ENCODE measurements around the gene GALK2.
"Not testable (repeated sequence)": the region's sequence is repeated elsewhere in the genome, so short reads cannot be mapped to it uniquely, and the experiment has no call there.

Gene GALK2

DNA sequence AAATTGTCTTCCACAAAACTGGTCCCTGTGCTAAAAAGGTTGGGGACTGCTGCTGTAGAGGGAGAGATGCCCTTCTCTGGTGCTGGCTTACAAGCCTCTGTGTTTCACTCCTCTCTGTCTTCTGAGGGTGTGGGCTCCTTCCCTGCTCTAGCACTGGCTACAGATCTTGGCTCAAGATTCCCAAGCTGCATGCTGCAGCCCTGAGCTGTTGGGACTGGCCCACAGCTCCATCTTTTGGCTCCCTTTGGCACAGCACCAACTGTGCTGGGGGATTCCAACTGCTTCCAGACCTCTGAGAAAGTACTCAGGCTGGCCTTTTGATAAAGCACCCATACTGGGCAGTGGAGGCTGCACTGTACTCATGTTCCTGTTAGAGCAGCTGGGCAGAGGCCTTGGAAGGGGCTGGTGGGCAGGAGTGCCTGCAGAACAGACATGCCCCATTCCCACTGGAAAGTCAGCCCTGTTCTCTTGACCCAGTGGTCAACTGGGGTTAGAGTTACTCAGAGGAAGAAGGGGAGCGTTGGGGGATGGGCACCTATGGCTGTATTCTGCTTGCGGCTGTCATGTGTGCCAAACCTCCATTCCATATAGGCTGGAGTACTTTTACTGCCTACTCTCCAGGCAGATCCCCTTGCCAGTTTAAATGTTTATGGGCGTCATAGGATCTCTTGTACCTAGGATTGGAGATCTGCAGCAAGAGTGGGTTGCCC is 55.7 kb downstream of the GALK2 start:
- DNase-seq, result no peak

DNA sequence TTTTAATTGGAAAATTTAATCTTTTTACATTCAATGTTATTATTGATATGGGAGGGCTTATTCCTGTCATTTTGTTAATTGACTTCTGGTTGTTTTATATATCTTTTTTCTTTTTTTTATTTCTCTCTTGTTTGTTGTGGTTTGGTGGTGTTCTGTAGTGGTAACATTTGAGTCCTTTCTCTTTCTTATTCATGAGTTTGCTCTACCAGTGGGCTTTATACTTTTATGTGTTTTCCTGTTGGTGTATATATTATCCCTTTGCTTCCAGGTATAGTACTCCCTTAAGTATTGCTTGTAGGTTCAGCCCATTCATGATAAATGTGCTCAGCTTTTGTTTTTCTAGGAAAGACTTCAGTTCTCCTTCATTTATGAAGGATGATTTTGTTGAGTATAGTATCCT is 57.6 kb downstream of the GALK2 start:
- DNase-seq, result no peak

DNA sequence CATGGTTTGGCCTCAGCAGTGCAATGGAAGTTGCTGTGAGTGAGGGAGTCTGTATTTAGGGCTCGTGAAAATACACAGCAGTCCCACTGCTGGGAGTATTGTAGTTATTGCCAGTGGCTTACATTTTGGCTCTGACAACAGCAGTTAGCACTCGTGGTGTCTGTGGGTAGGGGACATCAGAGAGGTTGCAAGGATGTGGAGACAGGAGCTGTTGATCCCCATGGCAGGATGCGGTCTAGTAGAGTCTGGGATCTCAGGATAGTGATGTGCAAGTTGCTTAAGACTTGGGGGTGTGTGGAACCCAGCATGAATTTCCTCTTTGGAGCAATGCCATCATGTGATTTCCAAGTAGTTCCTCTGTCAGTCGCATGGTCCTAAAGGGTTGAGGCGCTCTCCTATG is 59.9 kb downstream of the GALK2 start:
- DNase-seq, result no peak

DNA sequence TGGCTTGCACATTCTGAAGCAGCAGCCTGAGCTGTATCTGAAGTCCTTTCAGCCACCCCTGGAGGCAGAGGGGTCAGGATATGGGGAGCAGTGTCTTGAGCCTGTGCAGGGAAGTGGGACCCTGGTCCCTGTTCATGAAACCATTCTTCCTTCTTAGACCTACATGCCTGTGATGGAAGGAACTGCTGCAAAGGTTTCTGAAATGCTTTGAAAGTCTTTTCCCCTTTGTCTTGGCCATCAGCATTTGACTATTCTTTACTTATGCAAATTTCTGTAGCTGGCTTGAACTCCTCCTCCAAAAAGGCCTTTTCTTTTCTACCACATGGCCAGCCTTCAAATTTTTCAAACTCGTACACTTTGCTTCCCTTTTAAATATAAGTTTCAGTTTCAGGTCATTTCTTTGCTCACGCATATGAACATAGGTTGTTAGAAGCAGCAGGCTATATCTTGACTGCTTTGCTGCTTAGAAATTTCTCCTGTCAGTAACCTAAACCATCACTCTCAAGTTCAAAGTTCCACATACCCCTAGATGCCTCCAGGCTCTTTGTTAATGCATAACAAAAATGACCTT is 62.3 kb downstream of the GALK2 start:
- DNase-seq, result no peak

DNA sequence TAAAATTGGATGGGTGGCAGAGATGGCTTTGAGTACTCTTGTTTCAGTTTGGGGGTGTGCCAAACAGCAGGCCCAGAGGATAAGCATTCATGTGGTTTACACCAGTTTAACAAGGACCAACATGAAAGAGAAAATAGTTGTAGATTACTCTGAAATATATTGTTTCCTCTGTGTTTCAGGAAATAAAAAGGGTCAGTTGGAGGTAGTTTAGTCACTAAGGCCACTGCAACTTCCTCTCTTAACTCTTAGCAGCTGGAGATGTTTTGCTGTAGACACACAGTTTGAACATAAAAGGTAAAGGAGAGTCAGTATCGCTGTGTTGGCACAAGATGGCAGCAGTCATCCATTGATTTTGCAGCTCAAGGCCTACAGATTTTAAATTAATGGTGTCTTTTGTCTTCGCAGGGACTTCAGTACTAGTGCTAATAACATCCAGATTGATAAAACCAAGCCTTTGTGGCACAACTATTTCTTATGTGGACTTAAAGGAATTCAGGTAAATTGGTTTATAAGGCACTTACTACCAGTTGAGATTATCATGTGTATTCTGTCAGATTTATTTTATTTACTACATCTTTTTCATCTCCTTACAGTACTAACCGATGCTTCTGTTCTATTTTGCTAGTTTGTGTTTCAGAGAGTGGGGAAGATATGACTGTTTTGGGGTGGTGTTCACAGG is 65.5 kb downstream of the GALK2 start:
- peak; percentile 33 for DNase-seq

DNA sequence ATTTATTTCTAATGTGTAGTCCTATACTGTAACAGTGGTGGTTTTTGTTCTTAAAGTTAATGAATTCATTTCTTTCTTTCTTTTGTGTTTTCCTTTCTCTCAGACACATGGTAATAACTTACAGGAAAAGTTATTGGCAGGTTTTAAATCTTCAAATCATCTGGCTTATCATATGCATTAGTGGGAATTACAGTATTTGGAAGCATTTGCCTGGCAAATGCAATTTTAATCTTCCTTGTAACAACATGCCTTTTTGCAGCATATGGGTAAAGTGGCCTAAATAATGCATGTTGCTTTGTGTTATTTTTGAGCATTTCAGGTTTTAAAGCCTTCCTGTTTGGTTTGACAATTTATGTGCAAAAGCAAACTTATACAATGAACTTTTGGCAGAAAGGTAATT is 66.8 kb downstream of the GALK2 start:
- no peak for DNase-seq

DNA sequence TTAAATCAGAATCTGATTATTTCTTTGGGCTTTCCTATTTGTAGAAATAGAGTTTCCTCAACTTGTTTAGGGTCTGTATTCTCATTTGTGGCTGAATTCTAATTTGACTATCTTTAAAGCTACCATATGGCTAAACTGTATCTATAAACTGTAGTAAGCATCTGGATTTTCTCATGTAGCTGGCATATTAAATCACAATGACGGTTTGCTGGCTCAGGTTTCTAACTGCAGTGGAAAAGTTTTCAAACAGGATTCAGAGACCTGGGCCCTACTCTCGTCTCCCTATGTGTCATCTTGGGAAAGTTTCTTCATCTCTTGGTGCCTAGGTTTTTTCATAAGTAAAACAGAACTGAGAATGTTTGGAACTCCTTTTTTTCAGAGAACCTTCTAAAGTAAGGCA is 68.3 kb downstream of the GALK2 start:
- DNase-seq, result no peak

DNA sequence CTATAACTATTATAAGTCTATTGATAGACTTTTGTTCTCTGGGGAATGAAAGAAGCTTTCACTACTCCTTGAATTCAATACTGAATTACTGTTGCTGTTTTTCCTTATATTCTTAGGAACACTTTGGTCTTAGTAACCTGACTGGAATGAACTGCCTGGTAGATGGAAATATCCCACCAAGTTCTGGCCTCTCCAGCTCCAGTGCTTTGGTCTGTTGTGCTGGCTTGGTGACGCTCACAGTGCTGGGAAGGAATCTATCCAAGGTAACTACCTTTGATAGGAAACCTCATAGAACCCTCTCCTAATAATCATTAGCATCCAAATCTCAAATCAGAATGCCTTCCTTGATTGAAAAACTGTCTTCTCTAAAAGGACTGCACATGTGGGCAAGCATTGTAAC is 69.1 kb downstream of the GALK2 start:
- DNase-seq, result no peak

DNA sequence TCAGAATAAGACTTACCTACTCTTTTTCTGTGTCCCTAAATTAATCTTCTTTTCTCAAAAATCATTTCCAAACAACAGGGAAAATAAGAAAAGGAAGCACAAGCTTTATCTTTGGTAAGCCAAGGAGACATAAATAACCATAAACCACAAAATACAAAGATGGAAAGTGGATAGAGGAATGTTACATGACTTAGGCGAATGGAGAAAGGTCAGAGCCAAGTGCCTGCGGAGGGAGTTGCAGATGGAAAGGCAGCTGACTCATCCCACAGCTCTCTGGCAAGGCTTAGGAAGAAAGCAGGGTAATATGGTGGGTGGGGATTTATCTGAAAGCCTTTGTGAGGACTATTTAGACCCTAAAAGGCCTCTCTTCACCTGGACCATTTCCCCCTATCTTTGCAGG is 72.8 kb downstream of the GALK2 start:
- no peak for DNase-seq

DNA sequence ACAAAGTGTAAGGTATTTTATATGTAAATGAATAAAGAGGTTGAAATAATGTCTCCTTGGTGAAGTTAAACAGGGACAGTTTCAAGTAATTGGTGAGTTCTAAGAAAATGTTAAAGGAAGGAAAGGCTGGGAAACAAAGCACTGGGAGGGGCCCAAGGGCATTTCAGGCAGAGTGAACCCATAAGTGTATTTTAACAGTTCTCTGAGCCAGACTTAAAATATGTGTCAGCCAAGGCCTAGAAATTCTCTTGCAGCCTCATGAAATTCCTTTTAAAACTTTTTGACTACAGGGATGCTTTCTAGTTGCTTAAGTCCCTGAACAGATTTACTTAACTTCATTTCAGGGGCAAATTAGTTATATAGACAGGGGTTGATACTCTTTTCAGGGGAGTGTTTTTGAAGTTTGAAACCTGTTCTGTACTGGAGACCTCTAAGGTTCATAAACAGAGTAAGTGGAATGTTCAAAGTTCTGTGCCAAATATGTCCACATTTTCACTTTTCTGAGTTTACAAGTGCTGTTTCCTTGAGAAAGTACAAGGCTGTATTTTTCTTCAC is 77.6 kb downstream of the GALK2 start:
- no peak for DNase-seq

DNA sequence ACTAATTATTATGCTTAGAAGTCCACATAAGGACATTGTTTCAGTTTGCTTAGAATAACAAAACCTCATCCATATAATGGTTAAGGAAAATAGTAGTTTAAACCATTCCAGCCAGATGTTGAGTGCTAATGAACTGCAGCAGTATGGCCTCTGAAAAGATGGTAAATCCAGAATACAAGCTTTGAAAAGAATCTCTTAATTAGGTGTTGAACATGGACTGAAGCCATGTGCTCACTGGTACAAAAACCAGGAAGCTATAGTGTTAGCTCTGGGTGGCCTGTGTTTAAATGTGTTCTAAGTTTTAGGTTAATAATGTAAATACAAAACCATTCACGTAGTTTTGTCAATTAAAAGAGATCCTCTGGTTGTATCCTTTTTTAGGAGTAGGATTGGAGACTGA is 78.2 kb downstream of the GALK2 start:
- DNase-seq, result no peak

DNA sequence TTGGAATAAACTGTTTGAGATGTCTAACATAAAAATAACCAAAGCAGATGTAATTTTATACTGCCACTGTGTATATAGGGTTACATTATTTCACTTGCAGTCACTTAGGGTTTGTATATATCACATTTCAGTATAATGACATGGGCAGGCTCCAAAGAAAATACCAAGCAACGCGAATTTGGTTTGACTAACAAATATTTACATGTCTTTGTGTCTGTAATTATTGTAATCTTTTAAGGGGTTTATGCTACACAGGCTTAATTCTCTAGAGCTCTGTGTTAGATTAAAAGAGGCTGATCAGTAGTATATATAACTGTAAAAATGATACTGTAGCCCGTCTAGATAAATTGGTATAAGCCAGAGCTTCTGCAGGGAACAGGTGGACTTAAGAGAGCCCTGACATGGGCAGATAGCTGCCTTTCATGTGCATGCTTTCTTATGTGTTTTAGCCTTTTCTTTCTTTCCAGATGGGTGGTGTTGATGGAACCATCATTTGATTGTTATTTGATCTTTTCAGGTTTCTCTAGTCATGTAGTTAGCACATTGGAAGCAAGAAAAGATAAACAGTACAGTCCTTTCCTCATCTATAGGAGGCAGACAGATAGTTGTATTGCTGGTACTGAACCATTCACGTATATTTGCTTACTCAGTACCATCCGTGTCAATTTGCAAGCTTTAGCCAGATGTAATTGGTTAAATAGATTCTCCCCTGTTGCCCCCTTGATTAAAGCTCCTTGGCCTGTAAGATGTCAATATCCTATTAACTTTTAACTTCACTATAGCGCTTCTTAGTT is 86.1 kb downstream of the GALK2 start:
- no peak for DNase-seq

DNA sequence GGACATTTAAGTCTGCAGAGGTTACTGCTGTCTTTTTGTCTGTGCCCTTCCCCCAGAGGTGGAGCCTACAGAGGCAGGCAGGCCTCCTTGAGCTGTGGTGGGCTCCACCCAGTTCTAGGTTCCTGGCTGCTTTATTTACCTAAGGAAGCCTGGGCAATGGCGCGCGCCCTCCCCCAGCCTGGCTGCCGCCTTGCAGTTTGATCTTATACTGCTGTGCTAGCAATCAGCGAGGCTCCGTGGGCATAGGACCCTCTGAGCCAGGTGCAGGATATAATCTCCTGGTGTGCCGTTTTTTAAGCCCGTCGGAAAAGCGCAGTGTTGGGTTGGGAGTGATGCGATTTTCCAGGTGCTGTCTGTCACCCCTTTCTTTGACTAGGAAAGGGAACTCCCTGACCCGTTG is 95.1 kb downstream of the GALK2 start:
- DNase-seq, result not testable (repeated sequence)

DNA sequence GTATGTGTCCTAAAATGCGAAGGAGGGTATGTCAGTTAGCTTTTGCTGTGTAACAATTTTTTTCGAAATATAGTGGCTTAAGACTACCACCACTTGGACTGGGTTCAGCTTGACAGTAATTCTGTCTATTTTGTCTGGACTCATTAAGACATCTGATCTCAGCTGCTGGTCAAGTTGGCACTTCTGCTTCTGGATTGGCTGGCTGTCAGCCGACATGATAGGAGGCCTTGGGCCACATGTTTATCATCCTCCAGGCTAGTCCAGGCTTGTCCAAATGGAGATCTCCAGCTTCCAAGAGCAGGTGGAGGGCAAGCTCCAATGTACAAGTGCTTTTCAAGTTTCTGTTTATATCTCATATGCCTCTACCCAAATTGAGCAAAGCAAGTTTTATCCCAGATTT is 95.9 kb downstream of the GALK2 start:
- no peak for DNase-seq

DNA sequence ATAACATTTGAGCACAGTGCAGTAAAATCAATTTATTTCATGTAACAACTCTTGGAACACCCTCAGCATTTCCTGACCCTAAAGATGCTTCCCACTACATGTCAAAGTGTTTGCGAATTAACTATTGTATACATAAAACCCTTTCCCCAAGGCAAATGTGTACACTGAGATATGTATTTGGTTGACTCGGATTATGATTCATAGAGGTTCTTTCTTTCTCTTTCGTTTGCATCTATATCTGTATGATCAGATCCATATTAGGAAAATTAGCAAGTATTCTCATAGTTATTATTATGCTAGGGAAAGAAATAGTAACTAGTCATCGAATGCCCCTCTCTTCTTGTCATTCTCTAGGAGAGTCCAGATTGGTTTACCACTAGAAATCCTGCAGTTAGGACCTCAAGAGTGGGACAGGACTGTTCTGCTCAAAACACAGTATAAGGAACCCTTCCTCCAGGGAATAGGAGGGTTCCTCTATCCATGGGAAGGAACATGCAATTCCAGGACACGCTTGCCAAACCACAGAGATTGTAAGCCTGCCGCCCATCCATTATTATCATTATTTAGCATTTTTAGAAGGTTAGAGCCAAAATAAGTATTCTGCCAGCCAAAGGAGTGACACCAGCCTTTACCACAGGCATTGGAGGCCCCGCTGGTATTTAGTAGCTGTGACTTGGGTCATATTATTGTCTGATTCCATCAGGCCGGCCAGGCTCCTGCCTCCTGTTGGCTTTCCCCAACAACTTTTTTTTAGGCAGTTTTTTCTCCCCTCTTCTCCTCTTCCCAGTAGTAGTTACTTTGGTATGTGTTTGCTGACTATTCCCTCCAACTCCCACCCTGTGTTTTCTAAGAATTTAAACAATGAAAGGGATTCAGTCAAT is 100.7 kb downstream of the GALK2 start:
- no peak for DNase-seq

DNA sequence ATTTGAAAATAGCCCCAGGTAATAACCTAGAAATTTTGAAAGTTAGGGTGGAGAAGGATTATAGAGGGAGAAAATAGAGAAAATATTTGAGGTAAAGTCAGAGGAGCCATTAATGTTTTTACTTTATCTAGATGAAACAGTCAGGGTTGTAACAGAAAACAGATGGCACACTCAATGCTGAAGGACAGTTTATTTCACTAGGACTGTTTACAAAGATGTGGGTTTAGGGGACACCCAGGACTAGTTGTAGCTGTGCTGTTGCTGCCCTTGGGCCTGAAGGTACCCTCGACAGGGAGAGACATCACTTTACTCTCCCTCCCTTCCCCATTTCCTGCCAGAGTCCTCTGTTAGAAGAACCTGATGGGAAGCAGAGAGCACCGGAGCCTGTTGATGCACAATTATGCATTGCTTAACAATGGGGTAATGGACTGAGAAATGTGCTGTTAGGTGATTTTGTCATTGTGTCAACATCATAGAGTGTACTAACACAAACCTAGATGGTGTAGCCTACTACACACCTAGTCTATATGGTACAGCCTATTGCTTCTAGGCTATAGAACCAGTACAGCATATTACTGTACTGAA is 103.8 kb downstream of the GALK2 start:
- no peak for DNase-seq

DNA sequence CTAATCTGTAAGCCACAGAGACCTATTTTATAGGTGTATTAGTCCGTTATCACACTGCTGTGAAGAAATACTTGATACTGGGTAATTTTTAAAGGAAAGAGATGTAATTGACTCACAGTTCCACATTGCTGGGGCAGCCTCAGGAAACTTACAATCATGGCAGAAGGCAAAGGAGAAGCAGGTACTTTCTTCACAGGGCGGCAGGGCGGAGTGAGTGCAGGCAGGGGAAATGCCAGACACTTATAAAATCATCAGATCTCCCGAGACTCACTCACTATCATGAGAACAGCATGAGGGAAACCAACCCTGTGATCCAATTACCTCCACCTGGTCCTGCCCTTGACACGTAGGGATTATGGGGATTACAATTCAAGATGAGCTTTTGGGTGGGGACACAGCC is 108.7 kb downstream of the GALK2 start:
- no peak for DNase-seq

DNA sequence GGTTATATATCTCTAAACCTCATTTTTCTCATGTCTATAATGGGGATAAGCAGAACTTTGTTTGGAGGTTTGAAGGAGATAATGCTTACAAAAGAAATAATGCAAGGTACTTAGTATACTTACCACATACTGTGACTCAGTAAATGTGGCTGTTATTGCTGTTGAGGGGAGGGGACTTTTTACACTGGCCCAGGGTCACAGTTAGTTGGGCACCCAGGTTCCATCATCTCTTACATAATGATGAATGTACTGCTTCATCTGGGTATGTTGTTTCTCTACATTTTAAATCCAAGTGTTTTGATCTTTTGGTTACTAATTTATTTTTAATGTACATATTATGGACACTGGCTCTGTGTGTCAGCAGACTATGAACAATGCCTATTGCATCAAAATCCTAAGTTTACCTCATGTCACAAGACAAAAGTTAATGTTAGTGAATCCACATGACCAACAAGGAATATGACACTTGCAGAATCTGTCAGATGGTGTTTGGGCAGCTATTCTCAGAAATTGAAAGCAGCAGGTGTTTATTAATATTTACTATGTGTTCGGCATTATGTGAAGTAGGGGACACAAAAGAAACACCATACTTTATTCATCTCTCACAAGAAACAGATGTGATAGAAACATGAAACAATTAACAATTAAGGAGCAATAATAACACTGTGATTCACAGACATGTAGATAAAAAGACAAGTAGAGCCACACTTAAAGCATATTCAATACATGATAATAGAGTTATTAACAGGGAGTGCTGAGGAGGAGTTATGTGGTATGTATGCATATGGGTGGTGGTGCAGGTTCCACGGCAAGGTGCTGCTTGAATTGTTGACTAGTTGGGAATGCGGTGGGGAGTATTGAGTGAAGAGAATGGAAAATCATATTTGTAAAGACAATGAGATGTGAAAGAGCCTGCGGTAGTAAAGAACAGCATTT is 109.7 kb downstream of the GALK2 start:
- no peak for DNase-seq

DNA sequence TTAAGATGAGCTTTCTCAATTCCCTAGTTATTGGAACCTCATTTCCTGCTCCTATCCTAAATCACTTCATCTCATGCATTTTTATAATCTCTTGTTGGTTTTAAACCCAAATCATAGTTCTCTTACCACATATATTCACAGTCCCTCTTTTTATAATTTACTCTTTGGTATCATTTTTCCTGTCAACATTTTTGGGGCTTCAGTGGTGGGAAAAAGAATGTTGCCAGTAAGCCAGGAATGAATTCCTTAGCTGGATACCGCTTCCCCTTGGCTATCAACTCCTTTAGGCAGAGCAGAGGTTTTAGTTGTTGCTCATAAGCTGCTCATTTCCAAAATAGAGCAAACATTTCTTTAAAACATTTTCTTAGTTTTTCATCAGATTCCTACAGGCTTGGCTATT is 112.3 kb downstream of the GALK2 start:
- DNase-seq, result no peak

DNA sequence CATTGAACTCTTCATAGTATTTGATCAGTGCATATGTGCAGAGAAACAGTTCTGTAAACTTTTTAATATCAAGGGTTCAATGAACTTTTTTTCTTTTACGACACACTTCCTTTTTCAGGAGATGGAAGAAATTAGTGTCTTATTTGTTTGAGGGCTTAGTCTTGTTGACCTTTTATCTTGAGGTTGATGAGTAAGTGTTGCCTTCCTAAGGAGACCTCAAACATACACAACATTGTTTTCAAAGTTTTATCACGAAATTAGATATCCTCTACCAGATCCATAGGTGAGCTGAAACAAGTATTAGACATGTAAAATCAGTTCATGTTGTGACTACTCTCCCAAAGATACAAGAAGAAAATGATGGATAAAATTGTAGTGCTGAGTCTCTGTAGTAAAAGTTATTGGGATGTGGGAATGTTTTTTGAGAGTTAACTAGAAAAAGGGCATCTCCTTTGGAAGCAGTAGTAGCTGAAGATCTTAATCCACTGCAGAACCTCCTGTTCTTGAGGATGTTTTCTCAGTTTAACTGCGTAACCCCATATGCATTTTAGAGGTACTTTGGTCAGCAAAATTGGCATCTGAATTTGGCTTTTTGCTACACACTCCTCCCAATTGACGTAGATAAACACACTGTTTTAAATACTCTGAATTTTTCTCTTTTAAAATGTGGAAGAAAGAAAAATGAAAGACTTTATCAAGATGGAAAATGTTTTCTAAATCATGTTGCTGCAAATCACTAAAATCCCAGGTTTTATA is 116.8 kb downstream of the GALK2 start:
- DNase-seq, result no peak

All from stimulated activated CD4-positive, alpha-beta T cell treated with anti-CD3 and anti-CD28 coated beads, Interleukin-15, amount 100 ng/mL, for 24 hours (primary cell).